ENCODE results near the gene STX8. TPM values are rescaled to one million over a fixed set of nuclear protein-coding genes. Genes with fewer than 3 reads are reported as not detected.
A peak's percentile ranks its signal among the peaks of the same experiment; 100 is the strongest.

The STX8 gene
- total RNA-seq, 2 experiments from 2014 or later = 57.9 to 74.2 TPM

DNA sequence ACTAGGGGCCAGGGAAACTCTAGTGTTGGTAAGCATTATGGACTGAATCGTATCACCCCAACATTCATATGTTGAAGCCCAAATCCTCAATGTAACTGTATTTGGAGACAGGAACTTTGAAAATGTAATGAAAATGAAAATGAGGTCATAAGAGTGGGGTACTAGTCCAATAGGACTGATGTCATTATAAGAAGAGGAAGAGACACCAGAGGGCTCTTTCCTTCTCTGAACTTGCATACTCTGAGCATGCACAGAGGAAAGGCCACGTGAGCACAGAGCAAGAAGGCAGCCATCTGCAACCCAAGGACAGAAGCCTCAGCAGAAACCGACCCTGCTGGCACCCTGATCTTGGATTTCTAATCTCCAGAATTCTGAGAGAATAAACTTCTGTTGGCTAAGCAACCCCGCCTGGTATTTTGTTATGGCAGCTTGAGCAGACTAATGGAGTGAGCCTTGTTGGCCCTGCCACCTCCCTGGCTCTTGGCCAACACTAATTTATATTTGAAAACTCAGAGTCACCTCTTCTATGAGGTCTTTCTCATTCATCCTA is 280.9 kb downstream of the STX8 start:
- ATAC-seq = no peak

GRCh38 chr17:9292561-9292941 is 283.1 kb downstream of the STX8 start:
- Mint-ChIP-seq H3K9me3 (ENCODE audit: low read depth) (no peaks in the 10 kb centered on the region), H3K4me1 (peaks cover 17% of the 10 kb centered on the region), H3K36me3 (no peaks in the 10 kb centered on the region), H3K4me3 (no peak overlapping the region), H3K27me3 (no peaks in the 10 kb centered on the region), H3K27ac (no peak overlapping the region)
- DNase-seq = no peak
- CTCF ChIA-PET = interaction anchor here (0.6 to 1.7 kb wide), 5 partner anchors 12 to 230 kb away, joined by 3 to 6 read pairs (median 3); no protein-coding TSS in a partner anchor
- no peak for ATAC-seq

More for the DNA sequence above, 280.9 kb downstream of the STX8 start:
- Mint-ChIP-seq H3K36me3 (no peaks in the 10 kb centered on the region), H3K27me3 (no peaks in the 10 kb centered on the region), H3K4me3 (no peak overlapping the region), H3K4me1 (peaks cover 6% of the 10 kb centered on the region), H3K9me3 (ENCODE audit: low read depth) (no peaks in the 10 kb centered on the region), H3K27ac (no peak overlapping the region)
- CTCF ChIA-PET = no interaction called here
- DNase-seq = peak; percentile 5

GRCh38 chr17:9291912-9292560 is 283.6 kb downstream of the STX8 start:
- peaks cover 17% of the 10 kb centered on the region for H3K4me1 Mint-ChIP-seq
- CTCF ChIA-PET = interaction anchor here (0.6 to 1.7 kb wide), 9 partner anchors 12 to 297 kb away, joined by 3 to 6 read pairs (median 3); partner anchors contain the start of gene STX8
- ATAC-seq = peak; percentile 58
- no peak overlapping the region for H3K4me3 Mint-ChIP-seq
- H3K36me3 Mint-ChIP-seq = no peaks in the 10 kb centered on the region
- H3K9me3 Mint-ChIP-seq (ENCODE audit: low read depth) = no peaks in the 10 kb centered on the region
- no peak overlapping the region for H3K27ac Mint-ChIP-seq
- no peaks in the 10 kb centered on the region for H3K27me3 Mint-ChIP-seq
- peak; percentile 48 for DNase-seq

DNA sequence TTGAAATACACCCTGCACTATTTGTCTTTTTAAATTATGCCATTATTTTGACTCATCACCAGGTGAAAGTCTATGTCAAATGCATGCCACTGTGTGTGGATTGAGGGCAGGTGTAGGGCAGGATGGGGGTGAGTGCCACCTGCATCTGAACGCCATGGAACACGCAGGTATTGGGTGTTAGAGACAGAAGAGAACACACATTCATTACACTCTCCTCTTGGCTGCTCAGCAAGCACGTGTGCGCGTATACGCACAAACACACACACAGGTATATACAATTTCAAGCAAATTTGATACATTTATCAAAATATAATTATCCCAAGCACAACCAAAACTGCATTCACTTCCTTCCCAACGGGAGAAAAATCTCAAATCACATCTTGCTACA is 285.4 kb downstream of the STX8 start:
- Mint-ChIP-seq H3K4me1 (peaks cover 17% of the 10 kb centered on the region), H3K27ac (no peak overlapping the region), H3K4me3 (no peak overlapping the region), H3K36me3 (no peaks in the 10 kb centered on the region), H3K9me3 (ENCODE audit: low read depth) (no peaks in the 10 kb centered on the region), H3K27me3 (no peaks in the 10 kb centered on the region)
- CTCF ChIA-PET = no interaction called here
- DNase-seq = no peak
- ATAC-seq = no peak

DNA sequence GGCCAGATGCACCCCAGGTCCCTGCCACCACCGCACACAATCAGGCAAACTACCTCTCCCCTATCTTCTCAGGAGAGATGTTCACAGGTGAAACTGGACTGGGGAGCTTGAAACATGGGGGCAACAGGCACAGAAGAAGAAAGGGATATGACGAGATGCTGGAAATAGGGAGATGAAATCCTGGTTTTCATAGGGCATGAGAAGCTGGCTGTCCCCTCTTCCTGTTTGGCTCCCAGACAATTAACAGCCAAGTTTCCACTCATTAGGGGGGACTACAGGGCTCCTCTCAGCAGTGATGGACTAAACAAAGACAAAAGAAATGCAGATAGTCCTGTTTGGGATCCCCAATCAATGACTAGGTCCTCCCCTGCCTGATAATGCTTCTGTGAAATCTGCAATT is 288.3 kb downstream of the STX8 start:
- no peak overlapping the region for H3K4me3 Mint-ChIP-seq
- H3K27me3 Mint-ChIP-seq = no peaks in the 10 kb centered on the region
- no peaks in the 10 kb centered on the region for H3K9me3 Mint-ChIP-seq (ENCODE audit: low read depth)
- no peaks in the 10 kb centered on the region for H3K36me3 Mint-ChIP-seq
- peaks cover 17% of the 10 kb centered on the region for H3K4me1 Mint-ChIP-seq
- DNase-seq (peak; percentile 9), ATAC-seq (no peak)
- H3K27ac Mint-ChIP-seq = no peak overlapping the region
- CTCF ChIA-PET = no interaction called here

GRCh38 chr17:9286434-9286833 is 289.2 kb downstream of the STX8 start:
- Mint-ChIP-seq H3K9me3 (ENCODE audit: low read depth) (no peaks in the 10 kb centered on the region), H3K36me3 (no peaks in the 10 kb centered on the region), H3K4me3 (no peak overlapping the region), H3K4me1 (peaks cover 17% of the 10 kb centered on the region), H3K27me3 (no peaks in the 10 kb centered on the region), H3K27ac (no peak overlapping the region)
- CTCF ChIA-PET = interaction anchor here (0.6 kb wide), 1 partner anchor 182 kb away, joined by 3 read pairs; no protein-coding TSS in a partner anchor
- DNase-seq (peak; percentile 14), ATAC-seq (no peak)

- no peak overlapping the region for H3K4me3 Mint-ChIP-seq
Measured at GRCh38 chr17:9285602-9286427, 289.8 kb downstream of the STX8 start.

GRCh38 chr17:9284884-9285283 is 290.7 kb downstream of the STX8 start:
- ATAC-seq = no peak
- CTCF ChIA-PET = no interaction called here
- Mint-ChIP-seq H3K4me1 (peaks cover 13% of the 10 kb centered on the region), H3K27me3 (no peaks in the 10 kb centered on the region), H3K4me3 (no peak overlapping the region), H3K27ac (no peak overlapping the region), H3K36me3 (no peaks in the 10 kb centered on the region), H3K9me3 (ENCODE audit: low read depth) (no peaks in the 10 kb centered on the region)
- peak; percentile 3 for DNase-seq

More at GRCh38 chr17:9285602-9286427, 289.8 kb downstream of the STX8 start:
- Mint-ChIP-seq H3K4me1 (peaks cover 17% of the 10 kb centered on the region), H3K36me3 (no peaks in the 10 kb centered on the region), H3K9me3 (ENCODE audit: low read depth) (no peaks in the 10 kb centered on the region), H3K27ac (no peak overlapping the region), H3K27me3 (no peaks in the 10 kb centered on the region)
- DNase-seq (peak; percentile 12), ATAC-seq (no peak)
- CTCF ChIA-PET = interaction anchor here (0.6 kb wide), 1 partner anchor 183 kb away, joined by 3 read pairs; no protein-coding TSS in a partner anchor

DNA sequence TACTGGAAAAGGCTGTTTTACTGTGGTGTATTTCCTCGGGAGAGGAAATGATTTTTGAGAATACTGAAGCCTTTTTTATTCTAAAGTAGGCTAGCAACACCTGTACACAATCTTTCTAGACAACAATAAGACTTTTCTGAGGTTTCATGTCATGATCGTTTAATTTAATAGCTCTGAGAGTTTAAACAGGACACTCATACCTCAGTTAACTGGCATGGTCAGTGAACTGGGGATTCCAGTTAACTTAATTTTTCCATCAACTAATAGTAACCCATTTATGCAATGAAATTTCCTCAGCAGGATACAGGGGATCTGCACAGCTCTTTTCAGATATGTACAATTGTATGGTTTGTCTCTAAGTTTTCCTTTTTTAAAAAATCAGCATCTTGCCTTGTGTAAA is 291.7 kb downstream of the STX8 start:
- Mint-ChIP-seq H3K27me3 (no peaks in the 10 kb centered on the region), H3K4me1 (peaks cover 4% of the 10 kb centered on the region), H3K36me3 (no peaks in the 10 kb centered on the region), H3K4me3 (no peak overlapping the region), H3K27ac (no peak overlapping the region), H3K9me3 (ENCODE audit: low read depth) (no peaks in the 10 kb centered on the region)
- DNase-seq (no peak), ATAC-seq (no peak)
- CTCF ChIA-PET = no interaction called here

GRCh38 chr17:9279893-9280292 is 295.7 kb downstream of the STX8 start:
- Mint-ChIP-seq H3K4me3 (no peak overlapping the region), H3K27me3 (no peaks in the 10 kb centered on the region), H3K4me1 (peaks cover 4% of the 10 kb centered on the region), H3K36me3 (peaks cover 2% of the 10 kb centered on the region), H3K27ac (no peak overlapping the region), H3K9me3 (ENCODE audit: low read depth) (no peaks in the 10 kb centered on the region)
- CTCF ChIA-PET = interaction anchor here (0.5 to 1.6 kb wide), 2 partner anchors 12 to 181 kb away, joined by 3 to 6 read pairs; no protein-coding TSS in a partner anchor
- DNase-seq = no peak
- no peak for ATAC-seq

DNA sequence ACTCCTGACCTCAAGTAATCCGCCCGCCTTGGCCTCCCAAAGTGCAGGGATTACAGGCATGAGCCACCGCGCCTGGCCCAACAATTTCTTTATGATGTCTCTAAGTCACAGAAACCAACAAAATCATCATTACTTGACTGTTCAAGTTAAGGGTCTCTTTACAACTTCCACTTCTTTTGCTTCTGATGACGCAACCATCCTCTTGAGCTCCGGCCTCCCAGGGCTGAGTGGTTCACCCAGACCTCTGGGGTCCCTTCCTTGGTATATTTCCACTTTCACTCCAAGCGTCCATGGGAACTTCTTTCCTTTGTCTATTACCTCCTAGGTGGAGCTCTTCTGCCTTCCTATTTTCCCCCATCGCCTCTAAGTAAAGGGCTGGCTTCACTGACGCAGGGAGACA is 300.6 kb downstream of the STX8 start:
- Mint-ChIP-seq H3K4me3 (no peak overlapping the region), H3K4me1 (peaks cover 13% of the 10 kb centered on the region), H3K27ac (no peak overlapping the region), H3K9me3 (ENCODE audit: low read depth) (no peaks in the 10 kb centered on the region), H3K36me3 (peaks cover 2% of the 10 kb centered on the region), H3K27me3 (no peaks in the 10 kb centered on the region)
- CTCF ChIA-PET = no interaction called here
- no peak for DNase-seq
- no peak for ATAC-seq

- ATAC-seq (peak; percentile 51), DNase-seq (peak; percentile 43)
- Mint-ChIP-seq H3K4me3 (no peak overlapping the region), H3K27ac (peak overlapping the region; percentile 42), H3K4me1 (peaks cover 13% of the 10 kb centered on the region), H3K36me3 (peaks cover 2% of the 10 kb centered on the region), H3K27me3 (no peaks in the 10 kb centered on the region), H3K9me3 (ENCODE audit: low read depth) (no peaks in the 10 kb centered on the region)
- CTCF ChIA-PET = interaction anchor here (0.6 to 1.5 kb wide), 3 partner anchors 9 to 159 kb away, joined by 3 read pairs; no protein-coding TSS in a partner anchor
Measured at GRCh38 chr17:9273428-9274391, 301.9 kb downstream of the STX8 start.
